ENCODE data around the gene OTOP3. TPM values are rescaled to one million over a fixed set of nuclear protein-coding genes. Genes with fewer than 3 reads are reported as not detected.
A peak's percentile ranks its signal among the peaks of the same experiment; 100 is the strongest.

OTOP3 gene
- total RNA-seq, 6 donors from 2014 or later = not detected

- peaks cover 0 to 8% (median 0%) of the 10 kb centered on the region in 4 donors for H3K9me3 ChIP-seq
- 49 to 64% methylated on average over 17 to 19 of the region's 19 CpGs for WGBS, 2 donors
- peak; percentile 34 to 80 for ATAC-seq (ENCODE audit: low FRiP score in 2 of 2)
- H3K27ac ChIP-seq = peak overlapping the region in 1 of 4 donors; percentile 42
- H3K36me3 ChIP-seq = peaks cover 0 to 32% (median 4%) of the 10 kb centered on the region in 4 donors
- H3K27me3 ChIP-seq = no peaks in the 10 kb centered on the region
- TF ChIP-seq, protein P1, sequence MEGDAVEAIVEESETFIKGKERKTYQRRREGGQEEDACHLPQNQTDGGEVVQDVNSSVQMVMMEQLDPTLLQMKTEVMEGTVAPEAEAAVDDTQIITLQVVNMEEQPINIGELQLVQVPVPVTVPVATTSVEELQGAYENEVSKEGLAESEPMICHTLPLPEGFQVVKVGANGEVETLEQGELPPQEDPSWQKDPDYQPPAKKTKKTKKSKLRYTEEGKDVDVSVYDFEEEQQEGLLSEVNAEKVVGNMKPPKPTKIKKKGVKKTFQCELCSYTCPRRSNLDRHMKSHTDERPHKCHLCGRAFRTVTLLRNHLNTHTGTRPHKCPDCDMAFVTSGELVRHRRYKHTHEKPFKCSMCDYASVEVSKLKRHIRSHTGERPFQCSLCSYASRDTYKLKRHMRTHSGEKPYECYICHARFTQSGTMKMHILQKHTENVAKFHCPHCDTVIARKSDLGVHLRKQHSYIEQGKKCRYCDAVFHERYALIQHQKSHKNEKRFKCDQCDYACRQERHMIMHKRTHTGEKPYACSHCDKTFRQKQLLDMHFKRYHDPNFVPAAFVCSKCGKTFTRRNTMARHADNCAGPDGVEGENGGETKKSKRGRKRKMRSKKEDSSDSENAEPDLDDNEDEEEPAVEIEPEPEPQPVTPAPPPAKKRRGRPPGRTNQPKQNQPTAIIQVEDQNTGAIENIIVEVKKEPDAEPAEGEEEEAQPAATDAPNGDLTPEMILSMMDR (IDR thresholded peaks at IDR 0.05) = peak in 5 of 6 experiments; percentile 19 to 83 (median 42)
- TF ChIP-seq POLR2AphosphoS5 (IDR thresholded peaks at IDR 0.05) (no peak), EP300 (IDR thresholded peaks at IDR 0.05) (no peak), POLR2A (IDR thresholded peaks at IDR 0.05) (no peak)
- DNase-seq = peak; percentile 62 to 90
- no peak overlapping the region for H3K4me3 ChIP-seq
- peaks cover 3 to 11% (median 7%) of the 10 kb centered on the region in 4 donors for H3K4me1 ChIP-seq
Measured at GRCh38 chr17:74960570-74961342, 25.1 kb downstream of the OTOP3 start.

GRCh38 chr17:74961657-74962350, 26.1 kb downstream of the OTOP3 start:
- TF ChIP-seq POLR2AphosphoS5 (IDR thresholded peaks at IDR 0.05) (no peak), POLR2A (IDR thresholded peaks at IDR 0.05) (no peak), EP300 (IDR thresholded peaks at IDR 0.05) (no peak)
- TF ChIP-seq, protein P1 (IDR thresholded peaks at IDR 0.05) = peak; percentile 63 to 91 (median 79)
- ATAC-seq (ENCODE audit: low FRiP score in 2 of 2) (peak; percentile 87 to 91), DNase-seq (peak; percentile 67 to 90)
- H3K4me3 ChIP-seq = no peak overlapping the region
- H3K4me1 ChIP-seq = peaks cover 3 to 11% (median 7%) of the 10 kb centered on the region in 4 donors
- peaks cover 0 to 31% (median 4%) of the 10 kb centered on the region in 4 donors for H3K36me3 ChIP-seq
- H3K27ac ChIP-seq = peak overlapping the region in 1 of 4 donors; percentile 42
- peaks cover 0 to 1% (median 0%) of the 10 kb centered on the region in 4 donors for H3K9me3 ChIP-seq
- H3K27me3 ChIP-seq = no peaks in the 10 kb centered on the region
- 43 to 50% methylated on average over 17 to 23 of the region's 23 CpGs for WGBS, 2 donors

DNA sequence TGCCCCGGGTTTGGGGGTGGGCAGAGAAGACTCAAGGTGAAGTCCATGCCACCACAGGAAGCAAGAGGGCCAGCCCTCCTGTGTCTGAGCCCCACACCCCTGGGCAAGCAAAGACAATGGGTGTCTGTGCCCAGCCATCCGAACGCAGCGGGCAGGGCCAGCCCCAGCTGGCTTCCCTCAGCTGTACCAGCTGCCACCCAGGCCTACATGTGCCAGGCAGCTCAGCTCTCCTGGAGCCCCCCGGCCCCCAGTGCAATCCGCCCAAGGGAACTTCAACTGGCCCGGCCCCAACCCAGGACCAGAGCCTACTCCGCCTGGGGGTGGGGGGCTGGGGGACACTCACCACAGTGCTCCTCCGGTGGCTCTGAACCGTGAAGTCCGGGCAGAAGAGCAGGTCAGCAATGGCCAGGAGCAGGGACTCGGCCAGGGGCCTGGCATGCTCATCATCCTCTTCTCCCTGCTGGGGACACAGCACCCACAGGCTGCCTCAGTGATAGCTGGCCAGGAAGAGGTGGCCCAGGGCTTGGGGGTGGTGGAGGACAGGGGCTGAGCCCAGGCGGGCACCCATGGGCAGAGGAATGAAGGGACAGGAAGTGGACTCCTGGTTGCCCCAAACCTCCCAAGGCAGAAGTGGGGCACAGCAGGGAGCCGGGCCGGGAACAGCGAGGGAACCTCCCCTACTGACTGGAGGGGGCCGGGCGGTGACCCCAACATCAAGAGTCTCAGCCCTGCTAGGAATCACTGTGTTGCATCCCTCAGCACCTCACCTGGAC, 27.1 kb downstream of the OTOP3 start:
- Histone ChIP-seq H3K36me3 (peaks cover 0 to 31% (median 4%) of the 10 kb centered on the region in 4 donors), H3K9me3 (no peaks in the 10 kb centered on the region), H3K27me3 (no peaks in the 10 kb centered on the region), H3K4me1 (peaks cover 3 to 11% (median 7%) of the 10 kb centered on the region in 4 donors), H3K27ac (no peak overlapping the region), H3K4me3 (no peak overlapping the region)
- WGBS, 2 donors = 82 to 86% methylated on average over 7 to 15 of the region's 18 CpGs
- TF ChIP-seq EP300 (IDR thresholded peaks at IDR 0.05) (no peak), POLR2AphosphoS5 (IDR thresholded peaks at IDR 0.05) (no peak), POLR2A (IDR thresholded peaks at IDR 0.05) (no peak)
- TF ChIP-seq, protein P1 (IDR thresholded peaks at IDR 0.05) = no peak
- peak in 1 of 2 donors; percentile 63 for DNase-seq
- no peak for ATAC-seq (ENCODE audit: low FRiP score in 2 of 2)

DNA sequence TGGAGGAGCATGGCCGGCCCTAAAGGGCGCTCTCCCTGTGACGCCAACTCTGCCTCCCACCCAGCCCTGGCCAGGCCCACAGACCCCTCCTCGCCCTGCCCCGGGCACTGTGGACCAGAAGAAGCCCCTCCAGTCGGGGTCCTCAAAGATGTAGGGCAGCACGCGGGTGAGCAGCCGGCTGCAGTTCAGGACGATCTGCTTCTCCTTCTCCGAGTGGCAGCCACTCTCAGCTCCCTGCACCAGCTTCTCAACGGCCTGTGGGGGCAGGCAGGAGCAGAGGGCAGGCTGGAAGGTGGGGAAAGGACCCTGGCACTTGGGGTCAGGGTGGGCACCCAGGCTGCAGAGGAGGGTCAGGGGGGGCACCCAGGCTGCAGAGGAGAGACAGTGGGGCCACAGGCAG, 28.0 kb downstream of the OTOP3 start:
- peaks cover 5 to 19% (median 11%) of the 10 kb centered on the region in 4 donors for H3K4me1 ChIP-seq
- ATAC-seq (ENCODE audit: low FRiP score in 2 of 2) (no peak), DNase-seq (peak in 1 of 2 donors; percentile 54)
- H3K4me3 ChIP-seq = no peak overlapping the region
- H3K36me3 ChIP-seq = peaks cover 0 to 27% (median 4%) of the 10 kb centered on the region in 4 donors
- no peak overlapping the region for H3K27ac ChIP-seq
- no peaks in the 10 kb centered on the region for H3K27me3 ChIP-seq
- WGBS, 2 donors = 80 to 84% methylated on average over 7 to 10 of the region's 12 CpGs
- H3K9me3 ChIP-seq = no peaks in the 10 kb centered on the region
- no peak for TF ChIP-seq POLR2AphosphoS5 (IDR thresholded peaks at IDR 0.05)
- no peak for TF ChIP-seq POLR2A (IDR thresholded peaks at IDR 0.05)
- TF ChIP-seq EP300 (IDR thresholded peaks at IDR 0.05) = no peak
- TF ChIP-seq, protein P1 (IDR thresholded peaks at IDR 0.05) = no peak
